GM21381 (cell line): ENCODE results near the gene GORAB.

Experiments used
- ATAC-seq: cut with Tn5 transposase; IDR thresholded peaks from one replicate; pipeline ENCODE4 v1.9.1; 2021; ENCODE audit warnings: mild to moderate bottlenecking, moderate library complexity; ENCODE audit not compliant: unreplicated experiment

Gene GORAB

GRCh38 chr1:170537798-170538503, 6.0 kb downstream of the GORAB start:
- no peak for ATAC-seq

- no peak for ATAC-seq
Measured at GRCh38 chr1:170538687-170539086, 6.7 kb downstream of the GORAB start.

- ATAC-seq: no peak
Measured at GRCh38 chr1:170539154-170539553, 7.2 kb downstream of the GORAB start.

- no peak for ATAC-seq
Measured at GRCh38 chr1:170544624-170545023, 12.7 kb downstream of the GORAB start.

GRCh38 chr1:170545476-170545875, 13.5 kb downstream of the GORAB start:
- ATAC-seq: no peak

- ATAC-seq: no peak
Measured at GRCh38 chr1:170547255-170547654, 15.3 kb downstream of the GORAB start.

- ATAC-seq: no peak
Measured at GRCh38 chr1:170548497-170548896, 16.5 kb downstream of the GORAB start.

- no peak for ATAC-seq
Measured at GRCh38 chr1:170555370-170555769, 23.4 kb downstream of the GORAB start.

- ATAC-seq: no peak
Measured at GRCh38 chr1:170556917-170557316, 25.0 kb downstream of the GORAB start.

- no peak for ATAC-seq
Measured at GRCh38 chr1:170558731-170559130, 26.8 kb downstream of the GORAB start.

GRCh38 chr1:170559166-170559565, 27.2 kb downstream of the GORAB start:
- no peak for ATAC-seq

GRCh38 chr1:170560681-170561285, 28.8 kb downstream of the GORAB start:
- no peak for ATAC-seq

GRCh38 chr1:170562646-170563338, 30.8 kb downstream of the GORAB start:
- no peak for ATAC-seq

- no peak for ATAC-seq
Measured at GRCh38 chr1:170567214-170567613, 35.2 kb downstream of the GORAB start.

- ATAC-seq: no peak
Measured at GRCh38 chr1:170568197-170568596, 36.2 kb downstream of the GORAB start.

GRCh38 chr1:170576980-170577379, 45.0 kb downstream of the GORAB start:
- no peak for ATAC-seq

GRCh38 chr1:170578359-170578758, 46.4 kb downstream of the GORAB start:
- no peak for ATAC-seq

- no peak for ATAC-seq
Measured at GRCh38 chr1:170580636-170581440, 48.9 kb downstream of the GORAB start.

GRCh38 chr1:170583186-170583585, 51.2 kb downstream of the GORAB start:
- ATAC-seq: no peak

- ATAC-seq: no peak
Measured at GRCh38 chr1:170586321-170587252, 54.6 kb downstream of the GORAB start.
